HepG2 (cell line): Measurements from ENCODE around the gene C19orf47. TPM values are rescaled to one million over a fixed set of nuclear protein-coding genes. Genes with fewer than 3 reads are reported as not detected.

ENCODE experiments used
- ATAC-seq: fragments of 200-7000 bp; cut with Tn5 transposase; 3 replicates; pipeline ENCODE4 v1.9.1; 2020; ENCODE audit warnings: mild to moderate bottlenecking, moderate library complexity
- BruUV-seq: library from RNA; stranded (reverse); fragments of 400-500 nt; replicated peaks from 2 replicates; lab custom pipeline; 2021; lab: Mats Ljungman, UMichigan
- CTCF ChIA-PET: fragments of 300-600 bp; formaldehyde crosslinking; extraction: SDS; loops from one replicate; lab custom pipeline; 2021; ENCODE audit warnings: low total read pairs, inconsistent platforms, low intra/inter-chr PET ratio; lab: Yijun Ruan, JAX
- POLR2A ChIA-PET: fragments of 350-600 bp; sonication (Branson Sonifier 250); formaldehyde crosslinking; loops from one replicate; lab custom pipeline; 2020; ENCODE audit warnings: antibody characterized with exemption, inconsistent platforms; lab: Yijun Ruan, JAX
- DNase-seq: peaks from one replicate; pipeline ENCODE4 v3.0.0-alpha.2; 2015; ENCODE audit warnings: low spot score
- FAIRE-seq: peaks from 3 replicates; lab custom pipeline; 2011; peaks lifted over from hg19 to GRCh38; lab: Jason Lieb, UNC
- H2AFZ ChIP-seq: one replicate; pipeline ENCODE4 v1.6.1; 2011; ENCODE audit warnings: low read length, inconsistent platforms
- H3K27ac ChIP-seq: fragments of 300-600 bp; 3 replicates; pipeline ENCODE4 v1.8.0; 2011; ENCODE audit warnings: mixed run types, mild to moderate bottlenecking, mixed read lengths, low read length, inconsistent platforms; ENCODE audit not compliant: insufficient read depth; ENCODE audit errors: extremely low read length
- H3K27me3 ChIP-seq, 2 experiments: fragments of 200-600 bp in 1 of 2; 2 replicates in 1 of 2; 3 replicates in 1 of 2; pipeline versions ENCODE4 v1.6.0 to v1.8.0; 2011; ENCODE audit warnings: low read length in 2 of 2, mild to moderate bottlenecking in 2 of 2, moderate library complexity in 2 of 2, inconsistent platforms in 1 of 2; ENCODE audit not compliant: insufficient read depth in 2 of 2, control insufficient read depth in 1 of 2
- H3K36me3 ChIP-seq, 2 experiments: fragments of 200-600 bp in 1 of 2; replicated peaks in 1 of 2; 2 replicates in 1 of 2; 3 replicates in 1 of 2; pipeline versions ENCODE4 v1.5.1 to v1.8.0; 2011; ENCODE audit warnings: low read length in 2 of 2, inconsistent platforms in 1 of 2; ENCODE audit not compliant: insufficient read depth in 2 of 2, control insufficient read depth in 1 of 2
- H3K4me1 ChIP-seq: 2 replicates; pipeline ENCODE4 v1.5.1; 2012; ENCODE audit warnings: low read length, inconsistent platforms; ENCODE audit not compliant: insufficient read depth
- H3K4me2 ChIP-seq: 2 replicates; pipeline ENCODE4 v1.6.0; 2011; ENCODE audit warnings: low read depth, low read length, inconsistent platforms
- H3K4me3 ChIP-seq, 3 experiments: fragments of 200-600 bp in 1 of 3; sonication (generic), shearing (Covaris generic) in 1 of 3; replicated peaks in 1 of 3; 2 replicates each; pipeline ENCODE4 v1.5.1; 2011 to 2016; ENCODE audit warnings: low read length in 3 of 3, inconsistent platforms in 2 of 3, low read depth in 2 of 3, mild to moderate bottlenecking in 2 of 3, control low read depth in 1 of 3, mixed read lengths in 1 of 3; ENCODE audit not compliant: insufficient read depth in 1 of 3
- H3K79me2 ChIP-seq: one replicate; pipeline ENCODE4 v1.6.1; 2011; ENCODE audit warnings: low read length, inconsistent platforms; ENCODE audit not compliant: insufficient read depth
- H3K9ac ChIP-seq: 2 replicates; pipeline ENCODE4 v1.6.0; 2011; ENCODE audit warnings: mild to moderate bottlenecking, low read depth, low read length, inconsistent platforms; ENCODE audit not compliant: insufficient read depth
- H3K9me3 ChIP-seq: 2 replicates; pipeline ENCODE4 v1.5.1; 2012; ENCODE audit warnings: mild to moderate bottlenecking, low read length
- H4K20me1 ChIP-seq: 2 replicates; pipeline ENCODE4 v1.6.0; 2011; ENCODE audit warnings: inconsistent platforms, mild to moderate bottlenecking, low read length, moderate library complexity; ENCODE audit not compliant: insufficient read depth
- CCAR2 ChIP-seq: fragments of 200-400 bp; formaldehyde crosslinking; optimal IDR thresholded peaks from 2 replicates; pipeline ENCODE3; 2018; ENCODE audit warnings: low read depth, mild to moderate bottlenecking, low read length, moderate library complexity
- HOXA9 ChIP-seq: sonication (generic); formaldehyde crosslinking; IDR thresholded peaks from 2 replicates; pipeline ENCODE4 v1.8.1; 2022; ENCODE audit warnings: missing genetic modification reagents, mild to moderate bottlenecking, moderate library complexity, borderline replicate concordance
- KLF13 ChIP-seq: sonication (generic); formaldehyde crosslinking; IDR thresholded peaks from 2 replicates; pipeline ENCODE4 v1.4.0; 2020; ENCODE audit warnings: mild to moderate bottlenecking, missing genetic modification reagents
- POGZ ChIP-seq: sonication (generic); formaldehyde crosslinking; IDR thresholded peaks from 2 replicates; pipeline ENCODE4 v1.4.0; 2020; ENCODE audit warnings: mild to moderate bottlenecking, missing genetic modification reagents
- POLR2A ChIP-seq, 2 experiments: IDR thresholded peaks; 2 replicates each; pipeline ENCODE4 v1.6.1; 2011; ENCODE audit warnings: low read depth in 2 of 2, low read length in 2 of 2, mild to moderate bottlenecking in 1 of 2, moderate library complexity in 1 of 2; ENCODE audit not compliant: insufficient read depth in 1 of 2
- REPIN1 ChIP-seq: sonication (generic); formaldehyde crosslinking; IDR thresholded peaks from 2 replicates; pipeline ENCODE4 v1.8.0; 2022; ENCODE audit warnings: missing genetic modification reagents, low read depth, mild to moderate bottlenecking, borderline replicate concordance
- ZFP36L1 ChIP-seq: sonication (generic); formaldehyde crosslinking; IDR thresholded peaks from 2 replicates; pipeline ENCODE4 v1.8.0; 2022; ENCODE audit warnings: mild to moderate bottlenecking, missing genetic modification reagents, moderate library complexity
- ZNF296 ChIP-seq: sonication (generic); formaldehyde crosslinking; conservative IDR thresholded peaks from 2 replicates; pipeline ENCODE4 v1.5.0; 2020; ENCODE audit warnings: mild to moderate bottlenecking, missing genetic modification reagents
- ZNF572 ChIP-seq: sonication (generic); formaldehyde crosslinking; IDR thresholded peaks from 2 replicates; pipeline ENCODE4 v1.5.1; 2020; ENCODE audit warnings: mild to moderate bottlenecking, missing genetic modification reagents
- WGBS: methylation state at CpG from one replicate; pipeline ENCODE4 v1.1.6; 2017; ENCODE audit warnings: low lambda C conversion rate; 5-methylcytosine and 5-hydroxymethylcytosine counted together
- in situ Hi-C: cut with HindIII; loops from 2 replicates; pipeline ENCODE4 v1.10.0; 2017; ENCODE audit warnings: low pct_unique_long_range_greater_than_20kb; ENCODE audit not compliant: extremely low pct_ligation_motif_present
- intact Hi-C: fragments of 100-400 bp; cut with micrococcal nuclease; formaldehyde crosslinking; loops from one replicate; pipeline ENCODE4 v1.10.0; 2022; ENCODE audit not compliant: unreplicated experiment
- polyA plus RNA-seq, 8 experiments: library from polyadenylated mRNA; depleted of rRNA in 3 of 8; stranded (reverse) in 7 of 8; unstranded in 1 of 8; fragments of >200 nt; fragmentation: Illumina TruSeq in 4 of 8; extraction: Trizol in 4 of 8; gene quantifications; 2 replicates each; pipeline versions ENCODE4 v1.2.1 to v1.2.3, GENCODE V29; 2011 to 2016; ENCODE audit warnings: low read depth in 4 of 8, missing spikeins in 1 of 8, mixed read lengths in 1 of 8; ENCODE audit not compliant: insufficient read depth in 1 of 8
- total RNA-seq, 5 experiments: library from RNA; depleted of rRNA; stranded (reverse); fragments of >200 nt; fragmentation: Illumina TruSeq; extraction: Trizol; gene quantifications; 2 replicates each; pipeline ENCODE4 v1.2.3, GENCODE V29; 2016; ENCODE audit warnings: low read depth in 1 of 5
- TF ChIP-seq, protein P1 (sequence below): sonication (generic); formaldehyde crosslinking; IDR thresholded peaks from 2 replicates; pipeline ENCODE4 v1.4.0; 2020; ENCODE audit warnings: missing genetic modification reagents
- TF ChIP-seq, protein P2 (sequence below): sonication (generic); formaldehyde crosslinking; IDR thresholded peaks from 2 replicates; pipeline ENCODE4 v1.5.0; 2020; ENCODE audit warnings: missing genetic modification reagents
- TF ChIP-seq, protein P3 (sequence below): sonication (generic); formaldehyde crosslinking; IDR thresholded peaks from 2 replicates; pipeline ENCODE4 v1.4.0; 2020; ENCODE audit warnings: missing genetic modification reagents, mild to moderate bottlenecking, borderline replicate concordance

Gene C19orf47
- total and polyA plus RNA-seq, 2 of the 13 experiments (the other 11 are each of a cell fraction or from before 2014, with no cell fraction given) = 8.1 to 10.6 TPM

DNA sequence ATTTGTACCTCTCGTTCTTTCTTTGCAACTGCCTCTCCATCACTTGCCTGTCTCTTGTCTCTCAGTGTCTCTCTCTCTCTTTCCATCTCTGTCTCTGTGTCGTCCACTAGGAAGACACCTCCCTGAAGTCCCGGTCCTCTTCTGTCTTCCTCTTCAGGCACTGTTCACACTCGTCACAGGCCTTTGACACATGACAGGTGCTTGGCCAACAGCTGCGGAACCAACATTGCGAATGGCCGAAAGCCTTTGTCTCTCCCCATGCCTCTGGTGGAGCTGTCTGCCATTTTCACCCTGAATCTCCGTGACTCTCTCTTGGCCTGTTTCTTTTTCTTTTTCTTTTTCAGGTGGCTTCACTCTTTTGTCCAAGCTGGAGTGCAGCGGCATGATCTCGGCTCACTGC is 39.0 kb upstream of the C19orf47 start (continued):
- TF ChIP-seq, protein P1, sequence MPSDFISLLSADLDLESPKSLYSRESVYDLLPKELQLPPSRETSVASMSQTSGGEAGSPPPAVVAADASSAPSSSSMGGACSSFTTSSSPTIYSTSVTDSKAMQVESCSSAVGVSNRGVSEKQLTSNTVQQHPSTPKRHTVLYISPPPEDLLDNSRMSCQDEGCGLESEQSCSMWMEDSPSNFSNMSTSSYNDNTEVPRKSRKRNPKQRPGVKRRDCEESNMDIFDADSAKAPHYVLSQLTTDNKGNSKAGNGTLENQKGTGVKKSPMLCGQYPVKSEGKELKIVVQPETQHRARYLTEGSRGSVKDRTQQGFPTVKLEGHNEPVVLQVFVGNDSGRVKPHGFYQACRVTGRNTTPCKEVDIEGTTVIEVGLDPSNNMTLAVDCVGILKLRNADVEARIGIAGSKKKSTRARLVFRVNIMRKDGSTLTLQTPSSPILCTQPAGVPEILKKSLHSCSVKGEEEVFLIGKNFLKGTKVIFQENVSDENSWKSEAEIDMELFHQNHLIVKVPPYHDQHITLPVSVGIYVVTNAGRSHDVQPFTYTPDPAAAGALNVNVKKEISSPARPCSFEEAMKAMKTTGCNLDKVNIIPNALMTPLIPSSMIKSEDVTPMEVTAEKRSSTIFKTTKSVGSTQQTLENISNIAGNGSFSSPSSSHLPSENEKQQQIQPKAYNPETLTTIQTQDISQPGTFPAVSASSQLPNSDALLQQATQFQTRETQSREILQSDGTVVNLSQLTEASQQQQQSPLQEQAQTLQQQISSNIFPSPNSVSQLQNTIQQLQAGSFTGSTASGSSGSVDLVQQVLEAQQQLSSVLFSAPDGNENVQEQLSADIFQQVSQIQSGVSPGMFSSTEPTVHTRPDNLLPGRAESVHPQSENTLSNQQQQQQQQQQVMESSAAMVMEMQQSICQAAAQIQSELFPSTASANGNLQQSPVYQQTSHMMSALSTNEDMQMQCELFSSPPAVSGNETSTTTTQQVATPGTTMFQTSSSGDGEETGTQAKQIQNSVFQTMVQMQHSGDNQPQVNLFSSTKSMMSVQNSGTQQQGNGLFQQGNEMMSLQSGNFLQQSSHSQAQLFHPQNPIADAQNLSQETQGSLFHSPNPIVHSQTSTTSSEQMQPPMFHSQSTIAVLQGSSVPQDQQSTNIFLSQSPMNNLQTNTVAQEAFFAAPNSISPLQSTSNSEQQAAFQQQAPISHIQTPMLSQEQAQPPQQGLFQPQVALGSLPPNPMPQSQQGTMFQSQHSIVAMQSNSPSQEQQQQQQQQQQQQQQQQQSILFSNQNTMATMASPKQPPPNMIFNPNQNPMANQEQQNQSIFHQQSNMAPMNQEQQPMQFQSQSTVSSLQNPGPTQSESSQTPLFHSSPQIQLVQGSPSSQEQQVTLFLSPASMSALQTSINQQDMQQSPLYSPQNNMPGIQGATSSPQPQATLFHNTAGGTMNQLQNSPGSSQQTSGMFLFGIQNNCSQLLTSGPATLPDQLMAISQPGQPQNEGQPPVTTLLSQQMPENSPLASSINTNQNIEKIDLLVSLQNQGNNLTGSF (CRISPR knock-in tag) = no peak
- TF ChIP-seq POGZ (CRISPR knock-in tag) = no peak
- TF ChIP-seq KLF13 (CRISPR knock-in tag) = no peak
- no peak for TF ChIP-seq ZNF572
- no peak for TF ChIP-seq CCAR2

DNA sequence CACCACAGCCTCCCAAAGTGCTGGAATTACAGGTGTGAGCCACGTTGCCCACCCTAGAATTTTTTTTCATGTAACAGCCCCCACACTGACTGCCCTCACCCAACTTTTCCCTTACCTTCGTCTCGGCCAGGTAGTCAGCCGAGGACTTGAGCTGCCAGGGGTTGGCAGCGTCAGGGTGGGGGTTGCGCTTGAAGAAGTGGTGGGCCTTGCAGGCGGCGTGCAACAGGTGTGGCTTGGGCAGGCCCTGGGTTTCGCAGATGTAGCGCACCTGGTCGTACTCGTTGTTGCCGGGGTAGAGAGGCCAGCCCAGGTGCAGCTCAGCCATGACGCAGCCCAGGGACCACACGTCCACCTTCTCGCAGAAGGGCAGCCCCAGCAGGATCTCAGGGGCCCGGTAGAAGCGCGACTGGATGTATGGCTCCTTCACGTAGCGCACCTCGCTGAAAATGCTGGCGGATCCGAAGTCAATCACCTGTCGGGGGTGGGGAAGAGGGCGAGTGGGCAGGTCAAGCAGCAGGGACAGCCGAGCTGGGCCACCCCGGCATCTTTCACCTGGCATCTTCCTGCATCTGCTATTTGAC is 35.6 kb upstream of the C19orf47 start:
- no peak overlapping the region for H2AFZ ChIP-seq
- POLR2A ChIA-PET = no interaction called here
- no peak for DNase-seq

More for the DNA sequence above, 35.6 kb upstream of the C19orf47 start:
- TF ChIP-seq, protein P2, sequence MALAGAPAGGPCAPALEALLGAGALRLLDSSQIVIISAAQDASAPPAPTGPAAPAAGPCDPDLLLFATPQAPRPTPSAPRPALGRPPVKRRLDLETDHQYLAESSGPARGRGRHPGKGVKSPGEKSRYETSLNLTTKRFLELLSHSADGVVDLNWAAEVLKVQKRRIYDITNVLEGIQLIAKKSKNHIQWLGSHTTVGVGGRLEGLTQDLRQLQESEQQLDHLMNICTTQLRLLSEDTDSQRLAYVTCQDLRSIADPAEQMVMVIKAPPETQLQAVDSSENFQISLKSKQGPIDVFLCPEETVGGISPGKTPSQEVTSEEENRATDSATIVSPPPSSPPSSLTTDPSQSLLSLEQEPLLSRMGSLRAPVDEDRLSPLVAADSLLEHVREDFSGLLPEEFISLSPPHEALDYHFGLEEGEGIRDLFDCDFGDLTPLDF (CRISPR knock-in tag) = no peak
- TF ChIP-seq, protein P3, sequence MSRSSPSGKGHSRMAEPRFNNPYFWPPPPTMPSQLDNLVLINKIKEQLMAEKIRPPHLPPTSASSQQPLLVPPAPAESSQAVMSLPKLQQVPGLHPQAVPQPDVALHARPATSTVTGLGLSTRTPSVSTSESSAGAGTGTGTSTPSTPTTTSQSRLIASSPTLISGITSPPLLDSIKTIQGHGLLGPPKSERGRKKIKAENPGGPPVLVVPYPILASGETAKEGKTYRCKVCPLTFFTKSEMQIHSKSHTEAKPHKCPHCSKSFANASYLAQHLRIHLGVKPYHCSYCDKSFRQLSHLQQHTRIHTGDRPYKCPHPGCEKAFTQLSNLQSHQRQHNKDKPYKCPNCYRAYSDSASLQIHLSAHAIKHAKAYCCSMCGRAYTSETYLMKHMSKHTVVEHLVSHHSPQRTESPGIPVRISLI (CRISPR knock-in tag) = no peak
- no peak for TF ChIP-seq ZNF296
- no peak for TF ChIP-seq HOXA9
- no peak for TF ChIP-seq POGZ (CRISPR knock-in tag)
- no peak for TF ChIP-seq REPIN1 (CRISPR knock-in tag)
- no peak for TF ChIP-seq ZFP36L1 (CRISPR knock-in tag)
- TF ChIP-seq POLR2A (IDR thresholded peaks at IDR 0.05; ENCODE audit: insufficient read depth in 1 of 2, low read depth in 2 of 2, low read length in 2 of 2) = no peak
- ATAC-seq (no peak), FAIRE-seq (no peak)
- no peaks in the 10 kb centered on the region for H4K20me1 ChIP-seq
- H3K9me3 ChIP-seq = no peaks in the 10 kb centered on the region
- H3K79me2 ChIP-seq = no peaks in the 10 kb centered on the region
- H3K9ac ChIP-seq = no peak overlapping the region
- no TSS peak for BruUV-seq
- WGBS = 85% methylated on average over 28 of the region's 28 CpGs
- H3K27ac ChIP-seq = no peak overlapping the region
- in situ Hi-C loops (no loop called here), intact Hi-C loops (no loop called here)
- no peaks in the 10 kb centered on the region; a peak in 1 of 5 replicates for H3K36me3 ChIP-seq
- 0 out of 5 replicates have a peak, but pooled peaks cover 0 to 2% of the 10 kb centered on the region in 2 experiments for H3K27me3 ChIP-seq
- no peak overlapping the region for H3K4me3 ChIP-seq
- H3K4me1 ChIP-seq = peaks cover 8% of the 10 kb centered on the region; the same call in 1 of the 2 replicates
- CTCF ChIA-PET = no interaction called here
- H3K4me2 ChIP-seq = no peak overlapping the region
